ENCODE measurements around the gene RELN.

RELN gene

GRCh38 chr7:104007614-104008013 is 18.2 kb upstream of the RELN start:
- Mint-ChIP-seq H3K27ac (no peak overlapping the region), H3K4me3 (no peak overlapping the region), H3K9me3 (no peaks in the 10 kb centered on the region), H3K27me3 (peaks cover 9% of the 10 kb centered on the region), H3K4me1 (no peaks in the 10 kb centered on the region), H3K36me3 (no peaks in the 10 kb centered on the region)

GRCh38 chr7:104005197-104005596 is 15.7 kb upstream of the RELN start:
- peaks cover 7% of the 10 kb centered on the region for H3K27me3 Mint-ChIP-seq
- no peak overlapping the region for H3K27ac Mint-ChIP-seq
- H3K36me3 Mint-ChIP-seq, result no peaks in the 10 kb centered on the region
- H3K4me3 Mint-ChIP-seq, result no peak overlapping the region
- no peaks in the 10 kb centered on the region for H3K4me1 Mint-ChIP-seq
- H3K9me3 Mint-ChIP-seq, result no peaks in the 10 kb centered on the region

- Mint-ChIP-seq H3K27ac (no peak overlapping the region), H3K9me3 (no peaks in the 10 kb centered on the region), H3K27me3 (peaks cover 6% of the 10 kb centered on the region), H3K36me3 (no peaks in the 10 kb centered on the region), H3K4me3 (no peak overlapping the region), H3K4me1 (no peaks in the 10 kb centered on the region)
Observed at GRCh38 chr7:103996639-103997038, 7.2 kb upstream of the RELN start.

DNA sequence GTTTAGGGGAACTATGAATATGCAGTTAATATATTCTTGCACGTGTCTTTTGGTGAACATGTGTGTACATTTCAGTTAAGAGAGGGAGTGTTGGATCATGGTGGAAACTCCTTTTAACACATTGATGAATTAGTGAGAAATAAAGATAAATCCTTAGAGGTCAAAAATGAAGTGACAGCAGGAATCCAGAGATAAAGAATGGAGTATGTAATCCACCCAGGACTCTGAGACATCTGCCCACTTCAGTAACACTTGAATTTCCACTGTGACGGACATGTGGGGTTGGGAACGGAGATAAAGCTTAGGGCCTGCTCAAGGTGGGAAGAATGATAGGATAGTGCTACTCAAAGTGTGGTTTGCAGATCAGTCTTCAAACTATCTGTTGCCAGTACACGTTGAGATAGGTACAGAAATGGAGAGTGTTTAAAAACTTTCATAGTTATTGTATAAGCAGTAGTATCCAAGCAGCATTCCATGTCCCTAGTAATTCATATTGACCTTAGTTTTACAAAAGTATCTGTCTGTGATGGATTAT is 6.6 kb upstream of the RELN start:
- Mint-ChIP-seq H3K9me3 (no peaks in the 10 kb centered on the region), H3K36me3 (no peaks in the 10 kb centered on the region), H3K4me3 (no peak overlapping the region), H3K27me3 (peaks cover 6% of the 10 kb centered on the region), H3K4me1 (no peaks in the 10 kb centered on the region), H3K27ac (no peak overlapping the region)

GRCh38 chr7:103995554-103995953 is 6.1 kb upstream of the RELN start:
- Mint-ChIP-seq H3K36me3 (no peaks in the 10 kb centered on the region), H3K27me3 (peaks cover 10% of the 10 kb centered on the region), H3K9me3 (no peaks in the 10 kb centered on the region), H3K4me1 (peaks cover 1% of the 10 kb centered on the region), H3K4me3 (no peak overlapping the region), H3K27ac (no peak overlapping the region)

DNA sequence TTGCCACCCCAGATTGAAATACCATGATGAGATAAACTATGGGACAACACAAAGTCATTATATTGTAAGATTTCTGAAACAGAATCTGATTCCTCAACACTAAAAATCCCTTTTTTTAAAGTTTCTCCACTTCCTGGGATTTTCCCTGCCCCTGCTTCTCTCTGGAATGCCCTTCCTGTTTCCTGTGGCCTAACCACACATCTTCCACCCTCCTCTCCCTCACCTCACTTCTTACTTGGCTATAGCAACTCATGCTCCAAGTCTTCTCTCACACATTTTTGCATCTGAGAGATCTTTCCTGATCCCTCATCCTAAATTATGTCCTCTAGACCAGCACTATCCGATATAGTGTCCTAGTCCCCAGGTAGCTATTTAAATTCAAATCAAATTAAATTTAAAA is 4.1 kb upstream of the RELN start:
- Mint-ChIP-seq H3K27ac (no peak overlapping the region), H3K4me3 (no peak overlapping the region), H3K4me1 (peaks cover 7% of the 10 kb centered on the region), H3K27me3 (peaks cover 18% of the 10 kb centered on the region), H3K9me3 (no peaks in the 10 kb centered on the region), H3K36me3 (no peaks in the 10 kb centered on the region)

- H3K27me3 Mint-ChIP-seq, result peaks cover 31% of the 10 kb centered on the region
- H3K36me3 Mint-ChIP-seq, result no peaks in the 10 kb centered on the region
- no peaks in the 10 kb centered on the region for H3K9me3 Mint-ChIP-seq
- H3K4me1 Mint-ChIP-seq, result peaks cover 7% of the 10 kb centered on the region
- no peak overlapping the region for H3K27ac Mint-ChIP-seq
- no peak overlapping the region for H3K4me3 Mint-ChIP-seq
Observed at GRCh38 chr7:103991406-103991805, 1.9 kb upstream of the RELN start.

DNA sequence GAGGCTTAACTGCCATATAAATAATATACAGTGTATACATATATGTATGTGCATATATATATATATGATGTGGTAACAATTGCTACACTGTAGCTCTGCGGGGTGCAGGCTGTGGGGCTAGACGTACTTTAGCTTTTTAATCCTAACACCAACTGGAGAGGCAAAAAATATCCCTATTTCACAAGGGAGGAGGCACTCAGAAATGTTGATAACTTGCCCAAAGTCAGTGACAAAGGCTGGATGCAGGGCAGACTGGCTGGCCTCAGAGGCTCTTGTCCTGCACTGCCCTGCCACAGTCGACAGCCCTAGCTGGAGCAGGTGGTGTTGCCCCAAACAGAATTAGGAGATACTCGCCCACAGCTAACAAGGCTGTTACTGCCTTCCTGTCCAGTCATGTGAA is 1.5 kb upstream of the RELN start:
- no peaks in the 10 kb centered on the region for H3K36me3 Mint-ChIP-seq
- H3K4me3 Mint-ChIP-seq, result no peak overlapping the region
- peaks cover 7% of the 10 kb centered on the region for H3K4me1 Mint-ChIP-seq
- H3K27me3 Mint-ChIP-seq, result peaks cover 32% of the 10 kb centered on the region
- H3K9me3 Mint-ChIP-seq, result no peaks in the 10 kb centered on the region
- H3K27ac Mint-ChIP-seq, result no peak overlapping the region

- Mint-ChIP-seq H3K4me3 (peak overlapping the region; percentile 71), H3K27ac (no peak overlapping the region), H3K27me3 (peaks cover 37% of the 10 kb centered on the region)
Observed at GRCh38 chr7:103989785-103990767, 618 bp upstream of the RELN start.

DNA sequence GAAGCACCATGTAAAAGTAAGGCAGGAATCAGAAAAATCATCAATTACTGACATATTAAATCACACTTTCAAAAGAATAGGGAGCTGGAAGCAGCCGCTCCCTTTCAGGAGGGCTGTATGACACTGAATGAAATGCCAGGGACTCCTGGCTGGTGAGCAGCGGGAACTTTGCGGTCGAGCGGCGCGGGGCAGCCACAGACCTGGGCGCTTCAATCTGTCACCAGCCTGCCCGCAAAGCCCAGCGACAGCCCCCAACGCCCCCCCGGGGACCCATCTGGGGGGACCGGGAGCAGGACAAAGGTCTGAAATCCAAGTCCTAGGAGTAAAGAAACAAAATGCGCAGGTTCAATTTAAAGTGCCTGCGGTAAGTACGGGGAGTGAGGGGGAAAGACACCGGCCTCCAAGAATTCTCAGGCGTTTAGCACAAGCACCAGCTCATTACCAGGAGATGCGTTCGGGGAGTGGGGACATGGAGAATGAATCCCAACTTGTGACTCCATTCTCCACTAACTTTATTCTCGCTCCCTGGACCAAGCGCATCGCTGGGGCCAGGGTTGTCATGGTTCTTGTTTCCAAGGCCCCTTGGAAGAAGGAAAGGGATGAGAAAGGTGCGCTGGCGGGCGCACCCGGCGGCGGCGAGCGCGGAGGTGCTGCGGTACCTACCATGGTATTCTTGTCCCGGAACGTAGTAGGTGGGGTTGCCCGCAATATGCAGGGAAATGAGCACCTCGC is 824 bp downstream of the RELN start:
- Mint-ChIP-seq H3K27me3 (peaks cover 38% of the 10 kb centered on the region), H3K36me3 (no peaks in the 10 kb centered on the region), H3K4me1 (peaks cover 7% of the 10 kb centered on the region), H3K4me3 (peak overlapping the region; percentile 47), H3K9me3 (no peaks in the 10 kb centered on the region), H3K27ac (no peak overlapping the region)

More at GRCh38 chr7:103989785-103990767, 618 bp upstream of the RELN start:
- Mint-ChIP-seq H3K36me3 (no peaks in the 10 kb centered on the region), H3K9me3 (no peaks in the 10 kb centered on the region), H3K4me1 (peaks cover 7% of the 10 kb centered on the region)

GRCh38 chr7:103987451-103987850 is 2.0 kb downstream of the RELN start:
- Mint-ChIP-seq H3K27me3 (peaks cover 33% of the 10 kb centered on the region), H3K36me3 (no peaks in the 10 kb centered on the region), H3K4me1 (peaks cover 7% of the 10 kb centered on the region), H3K9me3 (no peaks in the 10 kb centered on the region), H3K27ac (no peak overlapping the region), H3K4me3 (no peak overlapping the region)

DNA sequence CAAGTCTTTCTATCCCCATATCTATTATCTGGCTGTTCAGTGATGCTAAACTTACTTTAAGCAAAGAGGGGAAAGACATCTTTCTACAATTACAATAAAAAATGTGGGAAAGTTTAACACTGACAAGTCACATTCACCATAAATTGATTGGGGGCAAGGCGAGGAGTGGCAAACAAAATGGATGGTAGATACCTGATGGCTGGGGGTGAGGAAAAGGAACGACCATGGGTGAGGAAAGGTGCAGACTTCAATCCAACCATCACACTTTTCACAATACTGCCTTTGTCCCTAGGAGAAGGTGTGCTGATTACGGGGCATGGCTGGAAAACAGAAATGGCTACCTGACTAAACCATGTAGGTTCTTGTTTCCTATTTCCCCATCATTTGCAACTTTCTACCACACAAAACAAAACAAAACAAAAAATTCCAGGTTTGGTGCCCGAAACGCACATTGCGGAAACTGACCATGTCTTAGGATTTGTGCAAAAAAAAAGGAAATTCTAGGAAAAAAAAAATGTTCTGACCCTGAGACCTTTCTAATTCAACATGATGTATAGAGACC is 3.8 kb downstream of the RELN start:
- Mint-ChIP-seq H3K27me3 (peaks cover 34% of the 10 kb centered on the region), H3K4me1 (peaks cover 6% of the 10 kb centered on the region), H3K36me3 (no peaks in the 10 kb centered on the region)

DNA sequence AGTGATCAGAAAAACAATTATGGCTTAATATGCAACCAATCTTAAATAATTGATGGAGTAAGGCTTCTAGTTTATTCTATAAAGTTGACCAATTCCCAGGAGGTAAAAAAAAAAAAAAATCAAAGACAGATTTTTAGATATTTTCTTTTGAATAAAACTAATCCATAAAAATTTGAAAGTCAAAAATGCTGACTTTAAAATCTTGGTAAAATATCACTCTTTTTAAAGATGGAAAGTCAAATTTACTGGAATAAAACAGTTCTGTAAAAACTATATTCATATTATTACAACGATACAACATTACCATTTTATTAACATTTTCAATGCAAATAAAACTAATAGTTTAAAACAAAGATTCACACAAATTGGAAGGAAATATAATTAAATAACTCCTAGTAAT is 5.4 kb downstream of the RELN start:
- no peaks in the 10 kb centered on the region for H3K9me3 Mint-ChIP-seq
- H3K27me3 Mint-ChIP-seq, result peaks cover 28% of the 10 kb centered on the region
- H3K36me3 Mint-ChIP-seq, result no peaks in the 10 kb centered on the region
- no peak overlapping the region for H3K4me3 Mint-ChIP-seq
- H3K4me1 Mint-ChIP-seq, result no peaks in the 10 kb centered on the region
- H3K27ac Mint-ChIP-seq, result no peak overlapping the region

More for the DNA sequence above, 3.8 kb downstream of the RELN start:
- no peak overlapping the region for H3K4me3 Mint-ChIP-seq
- no peaks in the 10 kb centered on the region for H3K9me3 Mint-ChIP-seq
- no peak overlapping the region for H3K27ac Mint-ChIP-seq

DNA sequence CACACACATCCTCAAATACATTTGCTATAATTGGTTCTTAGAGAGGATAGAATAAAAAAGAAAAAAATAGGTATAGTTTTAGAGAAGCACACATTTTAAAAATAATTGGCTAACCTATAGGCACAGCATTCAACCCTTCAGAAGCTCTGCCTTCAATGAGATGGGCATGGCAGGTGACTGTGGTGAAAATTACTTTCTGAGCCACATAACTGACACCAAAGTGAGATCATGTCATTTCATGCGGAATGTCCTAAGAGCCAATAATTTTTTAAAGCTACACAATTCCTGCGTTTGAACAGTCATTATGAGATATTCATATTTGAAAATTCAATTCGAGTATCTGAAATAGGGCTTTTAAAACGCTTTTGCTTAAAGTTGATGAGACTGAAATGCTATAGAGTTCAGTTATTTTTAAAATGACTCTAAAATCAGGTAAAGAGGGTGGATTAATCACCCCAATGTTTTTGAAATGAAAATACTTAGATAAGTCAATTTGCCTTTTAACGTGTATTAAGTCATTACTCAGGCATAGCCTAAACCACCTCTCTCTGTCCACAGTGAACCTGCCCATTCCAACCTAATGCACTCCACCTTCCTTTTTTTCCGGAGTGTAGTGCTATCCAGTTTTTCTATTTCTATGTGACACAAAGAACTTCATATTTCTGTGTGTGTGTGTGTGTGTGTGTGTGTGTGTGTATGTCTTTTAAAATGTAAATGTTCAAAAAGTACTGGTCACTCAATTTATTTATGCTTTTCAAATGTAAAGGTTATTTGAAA is 6.1 kb downstream of the RELN start:
- Mint-ChIP-seq H3K9me3 (no peaks in the 10 kb centered on the region), H3K4me3 (no peak overlapping the region), H3K27me3 (peaks cover 23% of the 10 kb centered on the region), H3K36me3 (no peaks in the 10 kb centered on the region), H3K4me1 (no peaks in the 10 kb centered on the region), H3K27ac (no peak overlapping the region)

DNA sequence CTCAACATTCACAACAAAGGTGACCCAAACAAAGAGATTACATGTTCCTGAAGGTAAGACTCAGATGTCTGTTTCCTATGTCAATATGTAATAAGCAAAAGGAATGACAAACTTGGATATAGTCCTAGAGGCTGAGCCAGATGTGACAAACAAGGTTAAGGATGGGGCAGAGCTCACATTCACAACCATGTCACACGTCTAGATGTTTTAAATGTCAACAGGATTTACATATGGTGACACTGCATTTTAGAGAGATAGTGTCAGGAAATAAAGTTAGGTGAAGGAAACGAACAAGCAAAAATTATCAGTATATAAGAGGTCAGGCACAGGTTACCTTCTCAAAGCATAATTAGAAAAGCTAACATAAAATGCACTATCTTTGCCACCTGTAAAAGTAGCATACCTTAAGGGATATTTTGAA is 8.4 kb downstream of the RELN start:
- H3K27ac Mint-ChIP-seq, result no peak overlapping the region
- H3K4me1 Mint-ChIP-seq, result no peaks in the 10 kb centered on the region
- peaks cover 12% of the 10 kb centered on the region for H3K27me3 Mint-ChIP-seq
- H3K4me3 Mint-ChIP-seq, result no peak overlapping the region
- no peaks in the 10 kb centered on the region for H3K36me3 Mint-ChIP-seq
- no peaks in the 10 kb centered on the region for H3K9me3 Mint-ChIP-seq
